ENCODE results near the gene BAIAP3.

BAIAP3 gene

DNA sequence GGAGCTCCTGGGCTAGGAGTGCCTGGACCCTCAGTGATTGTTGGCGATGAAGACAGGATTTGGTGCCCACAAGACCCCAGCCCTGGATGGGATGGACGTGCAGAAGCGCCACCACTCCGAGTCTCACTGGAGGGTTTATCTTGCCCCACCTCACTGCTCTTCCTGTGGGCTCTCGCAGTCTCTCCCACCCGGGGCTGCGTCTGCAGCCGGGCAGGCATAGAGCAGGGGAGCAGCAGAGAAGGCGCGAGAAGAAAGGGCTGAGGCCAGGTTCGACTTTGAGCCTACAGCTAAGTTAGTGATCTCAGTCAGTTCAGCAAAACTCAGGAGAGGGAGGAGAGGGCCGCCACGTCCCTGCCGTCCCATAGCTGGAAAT lies 17.4 kb upstream of the BAIAP3 start:
- no peak for ATAC-seq (ENCODE audit: insufficient read depth, low read depth)
- H3K4me3 ChIP-seq (ENCODE audit: low read depth in 1 of 2, low read length in 2 of 2): no peak overlapping the region
- H4K20me1 ChIP-seq (ENCODE audit: insufficient read depth, low read length): peaks cover 98% of the 10 kb centered on the region
- H3K79me2 ChIP-seq (ENCODE audit: insufficient read depth, low read length): peaks cover 96% of the 10 kb centered on the region
- no peak for DNase-seq
- TF ChIP-seq CTCF (IDR thresholded peaks at IDR 0.05; ENCODE audit: borderline replicate concordance, extremely low read depth, low read length, poor library complexity, severe bottlenecking): no peak
- TF ChIP-seq EZH2 (IDR thresholded peaks at IDR 0.05; ENCODE audit: borderline replicate concordance, low read depth, low read length, severe bottlenecking): no peak
- H2AFZ ChIP-seq (ENCODE audit: low read depth, low read length): no peak overlapping the region
- no peak overlapping the region for H3K9ac ChIP-seq (ENCODE audit: low read depth, low read length)
- H3K27ac ChIP-seq (ENCODE audit: low read length): no peak overlapping the region
- H3K4me1 ChIP-seq (ENCODE audit: insufficient read depth, low read length): peaks cover 27% of the 10 kb centered on the region
- H3K4me2 ChIP-seq (ENCODE audit: insufficient read depth, low read length): no peak overlapping the region
- H3K27me3 ChIP-seq (ENCODE audit: insufficient read depth, low read length, poor library complexity): no peaks in the 10 kb centered on the region
- peaks cover 99% of the 10 kb centered on the region for H3K36me3 ChIP-seq (ENCODE audit: insufficient read depth, low read length)
- H3K9me3 ChIP-seq (ENCODE audit: insufficient read depth, low read length, severe bottlenecking): no peaks in the 10 kb centered on the region

DNA sequence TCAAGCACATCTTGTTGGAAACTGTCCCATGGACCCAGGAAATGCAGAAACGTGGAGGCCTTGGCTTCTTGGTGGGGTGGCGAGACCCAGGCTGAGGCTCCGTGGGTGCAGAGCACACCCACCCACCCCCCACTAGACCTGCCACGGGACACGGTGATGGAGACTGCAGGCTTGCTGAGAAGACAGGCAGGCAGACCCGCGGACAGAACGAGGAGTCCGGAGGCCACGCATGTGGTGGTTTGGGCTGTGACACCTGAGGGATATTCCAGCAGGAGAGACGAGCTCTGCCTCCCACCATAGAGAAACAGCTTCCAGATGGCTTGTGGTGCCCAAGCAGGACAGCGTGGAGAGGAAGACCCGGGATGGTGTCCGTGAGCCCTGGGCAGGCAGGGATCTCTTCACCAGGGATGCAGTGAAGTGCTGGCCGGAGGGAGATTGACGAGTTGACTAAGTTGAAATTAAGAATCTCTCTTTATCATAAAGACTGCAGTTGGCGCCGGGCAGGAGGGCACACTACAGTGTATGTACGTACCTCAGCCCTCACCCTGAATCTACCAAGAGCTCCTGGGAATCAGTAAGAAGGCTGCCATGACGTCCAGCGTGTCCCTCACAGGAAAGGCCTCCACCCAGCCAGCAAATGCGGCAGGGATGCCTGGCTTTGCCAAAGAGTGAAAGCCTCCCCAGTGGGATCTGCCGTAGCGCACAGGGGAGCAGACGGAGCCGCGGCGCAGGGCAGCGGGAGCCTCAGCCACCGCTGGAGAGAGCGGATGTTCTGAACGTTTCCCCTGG lies 15.8 kb upstream of the BAIAP3 start:
- no peak overlapping the region for H2AFZ ChIP-seq (ENCODE audit: low read depth, low read length)
- H3K79me2 ChIP-seq (ENCODE audit: insufficient read depth, low read length): peaks cover 82% of the 10 kb centered on the region
- peaks cover 89% of the 10 kb centered on the region for H4K20me1 ChIP-seq (ENCODE audit: insufficient read depth, low read length)
- no peak for ATAC-seq (ENCODE audit: insufficient read depth, low read depth)
- H3K4me2 ChIP-seq (ENCODE audit: insufficient read depth, low read length): no peak overlapping the region
- no peaks in the 10 kb centered on the region for H3K9me3 ChIP-seq (ENCODE audit: insufficient read depth, low read length, severe bottlenecking)
- H3K4me3 ChIP-seq (ENCODE audit: low read depth in 1 of 2, low read length in 2 of 2): no peak overlapping the region
- H3K9ac ChIP-seq (ENCODE audit: low read depth, low read length): no peak overlapping the region
- TF ChIP-seq CTCF (IDR thresholded peaks at IDR 0.05; ENCODE audit: borderline replicate concordance, extremely low read depth, low read length, poor library complexity, severe bottlenecking): no peak
- TF ChIP-seq EZH2 (IDR thresholded peaks at IDR 0.05; ENCODE audit: borderline replicate concordance, low read depth, low read length, severe bottlenecking): no peak
- no peak for DNase-seq
- H3K27ac ChIP-seq (ENCODE audit: low read length): no peak overlapping the region
- no peaks in the 10 kb centered on the region for H3K27me3 ChIP-seq (ENCODE audit: insufficient read depth, low read length, poor library complexity)
- H3K36me3 ChIP-seq (ENCODE audit: insufficient read depth, low read length): peaks cover 98% of the 10 kb centered on the region
- peaks cover 10% of the 10 kb centered on the region for H3K4me1 ChIP-seq (ENCODE audit: insufficient read depth, low read length)

GRCh38 chr16:1318268-1318545 lies 15.2 kb upstream of the BAIAP3 start:
- ATAC-seq (ENCODE audit: insufficient read depth, low read depth) (no peak), DNase-seq (no peak)
- H3K9me3 ChIP-seq (ENCODE audit: insufficient read depth, low read length, severe bottlenecking): no peaks in the 10 kb centered on the region
- H3K36me3 ChIP-seq (ENCODE audit: insufficient read depth, low read length): peaks cover 95% of the 10 kb centered on the region
- H3K4me1 ChIP-seq (ENCODE audit: insufficient read depth, low read length): peaks cover 6% of the 10 kb centered on the region
- no peaks in the 10 kb centered on the region for H3K27me3 ChIP-seq (ENCODE audit: insufficient read depth, low read length, poor library complexity)
- H3K4me3 ChIP-seq (ENCODE audit: low read depth in 1 of 2, low read length in 2 of 2): no peak overlapping the region
- no peak overlapping the region for H3K27ac ChIP-seq (ENCODE audit: low read length)
- no peak overlapping the region for H3K4me2 ChIP-seq (ENCODE audit: insufficient read depth, low read length)
- TF ChIP-seq CTCF (IDR thresholded peaks at IDR 0.05; ENCODE audit: borderline replicate concordance, extremely low read depth, low read length, poor library complexity, severe bottlenecking) (no peak), EZH2 (IDR thresholded peaks at IDR 0.05; ENCODE audit: borderline replicate concordance, low read depth, low read length, severe bottlenecking) (no peak)
- H3K9ac ChIP-seq (ENCODE audit: low read depth, low read length): no peak overlapping the region
- no peak overlapping the region for H2AFZ ChIP-seq (ENCODE audit: low read depth, low read length)
- H4K20me1 ChIP-seq (ENCODE audit: insufficient read depth, low read length): peaks cover 85% of the 10 kb centered on the region
- H3K79me2 ChIP-seq (ENCODE audit: insufficient read depth, low read length): peaks cover 77% of the 10 kb centered on the region
